ENCODE results near the gene MXRA8. TPM values are rescaled to one million over a fixed set of nuclear protein-coding genes. Genes with fewer than 3 reads are reported as not detected.

MXRA8 gene
- total and polyA plus RNA-seq, 3 experiments from 2014 or later: 0.26 to 0.61 (median 0.29) TPM

GRCh38 chr1:1325288-1326074 is 32.9 kb downstream of the MXRA8 start:
- ChIA-PET POLR2A (interaction anchor here (0.7 kb wide), 1 partner anchor 85 kb away, joined by 4 read pairs; no protein-coding TSS in a partner anchor), CTCF (interaction anchor here (1.0 kb wide), 2 partner anchors 16 to 203 kb away, joined by 3 to 4 read pairs; no protein-coding TSS in a partner anchor)
- peaks cover 21 to 47% (median 33%) of the 10 kb centered on the region in 3 donors for H3K4me1 Mint-ChIP-seq
- peak overlapping the region in 7 of 8 donors; percentile 11 to 87 (median 58) for H3K27ac Mint-ChIP-seq
- no peaks in the 10 kb centered on the region for H3K9me3 Mint-ChIP-seq
- H3K4me3 Mint-ChIP-seq: peak overlapping the region; percentile 66 to 92 (median 78)
- H3K4me1 ChIP-seq (ENCODE audit: insufficient read depth, low read length): peaks cover 32% of the 10 kb centered on the region
- peak overlapping the region; percentile 79 for H3K27ac ChIP-seq (ENCODE audit: low read depth, low read length)
- DNase-seq: peak in 1 of 5 donors; percentile 50
- peak overlapping the region; percentile 69 for H3K4me3 ChIP-seq (ENCODE audit: low read length)
- H3K9me3 ChIP-seq (ENCODE audit: low read length): no peaks in the 10 kb centered on the region
- no peaks in the 10 kb centered on the region for H3K36me3 ChIP-seq (ENCODE audit: insufficient read depth, low read length)
- no peaks in the 10 kb centered on the region for H3K27me3 Mint-ChIP-seq
- peaks cover 0 to 22% (median 0%) of the 10 kb centered on the region in 3 donors for H3K36me3 Mint-ChIP-seq
- H3K27me3 ChIP-seq (ENCODE audit: insufficient read depth, low read length, poor library complexity, severe bottlenecking): no peaks in the 10 kb centered on the region

GRCh38 chr1:1324524-1325287 is 33.6 kb downstream of the MXRA8 start, which contains the start of the genes CPTP and INTS11:
Gene CPTP (plus strand): TSS chr1:1324802. CDS start chr1:1326911, 2,109 bp downstream.
Gene INTS11 (minus strand): TSS chr1:1324660. CDS start chr1:1324608, 52 bp downstream.
- Histone ChIP-seq H3K27ac (ENCODE audit: low read depth, low read length) (peak within 1 kb of the TSS; percentile 79), H3K9me3 (ENCODE audit: low read length) (no peaks in the 10 kb centered on the region), H3K4me3 (ENCODE audit: low read length) (peak within 1 kb of the TSS; percentile 69), H3K36me3 (ENCODE audit: insufficient read depth, low read length) (no peaks in the 10 kb centered on the region), H3K27me3 (ENCODE audit: insufficient read depth, low read length, poor library complexity, severe bottlenecking) (no peaks in the 10 kb centered on the region), H3K4me1 (ENCODE audit: insufficient read depth, low read length) (peaks cover 32% of the 10 kb centered on the region)
- Mint-ChIP-seq H3K9me3 (no peaks in the 10 kb centered on the region), H3K4me3 (peak within 1 kb of the TSS; percentile 86 to 97 (median 91)), H3K27me3 (no peaks in the 10 kb centered on the region), H3K27ac (peak within 1 kb of the TSS; percentile 70 to 96 (median 89)), H3K36me3 (peaks cover 0 to 29% (median 0%) of the 10 kb centered on the region in 3 donors), H3K4me1 (peaks cover 25 to 51% (median 34%) of the 10 kb centered on the region in 3 donors)
- ChIA-PET CTCF (interaction anchor here (1.0 kb wide), 2 partner anchors 15 to 203 kb away, joined by 3 to 4 read pairs; no protein-coding TSS in a partner anchor), POLR2A (no interaction called here)
- peak; percentile 95 to 98 (median 96) for DNase-seq

GRCh38 chr1:1324084-1324523 is 34.3 kb downstream of the MXRA8 start:
- H3K27ac Mint-ChIP-seq: peak overlapping the region in 2 of 8 donors; percentile 87 to 89

GRCh38 chr1:1322952-1323351 is 35.4 kb downstream of the MXRA8 start:
- Mint-ChIP-seq H3K27me3 (no peaks in the 10 kb centered on the region), H3K36me3 (peaks cover 0 to 42% (median 2%) of the 10 kb centered on the region in 3 donors), H3K4me3 (peak overlapping the region; percentile 84 to 97 (median 89)), H3K4me1 (peaks cover 27 to 58% (median 37%) of the 10 kb centered on the region in 3 donors), H3K27ac (peak overlapping the region in 5 of 8 donors; percentile 88 to 96 (median 89)), H3K9me3 (no peaks in the 10 kb centered on the region)
- peaks cover 7% of the 10 kb centered on the region for H3K36me3 ChIP-seq (ENCODE audit: insufficient read depth, low read length)
- CTCF ChIA-PET: no interaction called here
- H3K27me3 ChIP-seq (ENCODE audit: insufficient read depth, low read length, poor library complexity, severe bottlenecking): no peaks in the 10 kb centered on the region
- H3K9me3 ChIP-seq (ENCODE audit: low read length): no peaks in the 10 kb centered on the region
- no peak overlapping the region for H3K27ac ChIP-seq (ENCODE audit: low read depth, low read length)
- H3K4me3 ChIP-seq (ENCODE audit: low read length): no peak overlapping the region
- H3K4me1 ChIP-seq (ENCODE audit: insufficient read depth, low read length): peaks cover 32% of the 10 kb centered on the region
- POLR2A ChIA-PET: no interaction called here
- no peak for DNase-seq

More at GRCh38 chr1:1324084-1324523, 34.3 kb downstream of the MXRA8 start:
- Histone ChIP-seq H3K9me3 (ENCODE audit: low read length) (no peaks in the 10 kb centered on the region), H3K27ac (ENCODE audit: low read depth, low read length) (peak overlapping the region; percentile 79), H3K4me1 (ENCODE audit: insufficient read depth, low read length) (peaks cover 32% of the 10 kb centered on the region), H3K4me3 (ENCODE audit: low read length) (peak overlapping the region; percentile 49), H3K36me3 (ENCODE audit: insufficient read depth, low read length) (peaks cover 5% of the 10 kb centered on the region), H3K27me3 (ENCODE audit: insufficient read depth, low read length, poor library complexity, severe bottlenecking) (no peaks in the 10 kb centered on the region)
- peaks cover 0 to 35% (median 2%) of the 10 kb centered on the region in 3 donors for H3K36me3 Mint-ChIP-seq
- H3K4me1 Mint-ChIP-seq: peaks cover 27 to 57% (median 37%) of the 10 kb centered on the region in 3 donors
- ChIA-PET POLR2A (no interaction called here), CTCF (no interaction called here)
- H3K27me3 Mint-ChIP-seq: no peaks in the 10 kb centered on the region
- DNase-seq: no peak
- H3K9me3 Mint-ChIP-seq: no peaks in the 10 kb centered on the region
- peak overlapping the region; percentile 48 to 94 (median 87) for H3K4me3 Mint-ChIP-seq

GRCh38 chr1:1322418-1322817 is 35.9 kb downstream of the MXRA8 start:
- no peak overlapping the region for H3K27ac ChIP-seq (ENCODE audit: low read depth, low read length)
- peaks cover 7% of the 10 kb centered on the region for H3K36me3 ChIP-seq (ENCODE audit: insufficient read depth, low read length)
- H3K27me3 Mint-ChIP-seq: no peaks in the 10 kb centered on the region
- peaks cover 0 to 42% (median 2%) of the 10 kb centered on the region in 3 donors for H3K36me3 Mint-ChIP-seq
- H3K4me3 Mint-ChIP-seq: peak overlapping the region; percentile 74 to 88 (median 77)
- H3K27me3 ChIP-seq (ENCODE audit: insufficient read depth, low read length, poor library complexity, severe bottlenecking): no peaks in the 10 kb centered on the region
- peak overlapping the region in 6 of 8 donors; percentile 40 to 92 (median 74) for H3K27ac Mint-ChIP-seq
- CTCF ChIA-PET: no interaction called here
- POLR2A ChIA-PET: no interaction called here
- peaks cover 32% of the 10 kb centered on the region for H3K4me1 ChIP-seq (ENCODE audit: insufficient read depth, low read length)
- no peak for DNase-seq
- H3K4me1 Mint-ChIP-seq: peaks cover 27 to 58% (median 38%) of the 10 kb centered on the region in 3 donors
- H3K9me3 Mint-ChIP-seq: no peaks in the 10 kb centered on the region
- H3K9me3 ChIP-seq (ENCODE audit: low read length): no peaks in the 10 kb centered on the region
- no peak overlapping the region for H3K4me3 ChIP-seq (ENCODE audit: low read length)

- no peaks in the 10 kb centered on the region for H3K27me3 Mint-ChIP-seq
- peak overlapping the region in 1 of 7 donors; percentile 47 for H3K4me3 Mint-ChIP-seq
- H3K9me3 ChIP-seq (ENCODE audit: low read length): no peaks in the 10 kb centered on the region
- no peak overlapping the region for H3K27ac ChIP-seq (ENCODE audit: low read depth, low read length)
- POLR2A ChIA-PET: no interaction called here
- no peak for DNase-seq
- no peaks in the 10 kb centered on the region for H3K27me3 ChIP-seq (ENCODE audit: insufficient read depth, low read length, poor library complexity, severe bottlenecking)
- H3K36me3 ChIP-seq (ENCODE audit: insufficient read depth, low read length): peaks cover 7% of the 10 kb centered on the region
- H3K4me1 Mint-ChIP-seq: peaks cover 29 to 53% (median 37%) of the 10 kb centered on the region in 3 donors
- H3K27ac Mint-ChIP-seq: peak overlapping the region in 3 of 8 donors; percentile 66 to 83 (median 79)
- H3K36me3 Mint-ChIP-seq: peaks cover 0 to 41% (median 2%) of the 10 kb centered on the region in 3 donors
- peaks cover 30% of the 10 kb centered on the region for H3K4me1 ChIP-seq (ENCODE audit: insufficient read depth, low read length)
- no peak overlapping the region for H3K4me3 ChIP-seq (ENCODE audit: low read length)
- no peaks in the 10 kb centered on the region for H3K9me3 Mint-ChIP-seq
- CTCF ChIA-PET: no interaction called here
Observed at GRCh38 chr1:1321477-1321876, 36.9 kb downstream of the MXRA8 start.

GRCh38 chr1:1320666-1321448 is 37.5 kb downstream of the MXRA8 start:
- H3K27ac ChIP-seq (ENCODE audit: low read depth, low read length): no peak overlapping the region

More at GRCh38 chr1:1320666-1321448, 37.5 kb downstream of the MXRA8 start:
- Histone ChIP-seq H3K9me3 (ENCODE audit: low read length) (no peaks in the 10 kb centered on the region), H3K36me3 (ENCODE audit: insufficient read depth, low read length) (peaks cover 7% of the 10 kb centered on the region), H3K4me3 (ENCODE audit: low read length) (no peak overlapping the region), H3K4me1 (ENCODE audit: insufficient read depth, low read length) (peaks cover 24% of the 10 kb centered on the region), H3K27me3 (ENCODE audit: insufficient read depth, low read length, poor library complexity, severe bottlenecking) (no peaks in the 10 kb centered on the region)
- H3K27me3 Mint-ChIP-seq: no peaks in the 10 kb centered on the region
- no peak for DNase-seq
- peaks cover 0 to 41% (median 2%) of the 10 kb centered on the region in 3 donors for H3K36me3 Mint-ChIP-seq
- H3K4me3 Mint-ChIP-seq: peak overlapping the region in 4 of 7 donors; percentile 25 to 70 (median 36)
- CTCF ChIA-PET: no interaction called here
- H3K9me3 Mint-ChIP-seq: no peaks in the 10 kb centered on the region
- POLR2A ChIA-PET: interaction anchor here (1.4 kb wide), 1 partner anchor 12 kb away, joined by 4 read pairs; no protein-coding TSS in a partner anchor
- peak overlapping the region in 1 of 8 donors; percentile 66 for H3K27ac Mint-ChIP-seq
- H3K4me1 Mint-ChIP-seq: peaks cover 24 to 47% (median 31%) of the 10 kb centered on the region in 3 donors

Data from CD8-positive, alpha-beta memory T cell (primary cell).